Astrocyte of the spinal cord (primary cell): ENCODE data around the gene RTP1.

Experiments used
- DNase-seq: peaks from one replicate; pipeline ENCODE4 v3.0.0; 2011; ENCODE audit warnings: low read depth, low spot score
- H3K4me3 ChIP-seq: 2 replicates; pipeline ENCODE4 v1.5.1; 2011; ENCODE audit warnings: low read depth, mild to moderate bottlenecking, low read length, moderate library complexity
- in situ Hi-C: cut with HindIII; loops from 2 replicates; pipeline ENCODE4 v1.10.0; 2017; ENCODE audit warnings: low sequenced_read_pairs
- TF ChIP-seq, protein P1 (sequence below): IDR thresholded peaks from 2 replicates; pipeline ENCODE4 v1.5.1; 2012; ENCODE audit warnings: low read depth, mild to moderate bottlenecking, low read length, inconsistent platforms

The RTP1 gene

DNA sequence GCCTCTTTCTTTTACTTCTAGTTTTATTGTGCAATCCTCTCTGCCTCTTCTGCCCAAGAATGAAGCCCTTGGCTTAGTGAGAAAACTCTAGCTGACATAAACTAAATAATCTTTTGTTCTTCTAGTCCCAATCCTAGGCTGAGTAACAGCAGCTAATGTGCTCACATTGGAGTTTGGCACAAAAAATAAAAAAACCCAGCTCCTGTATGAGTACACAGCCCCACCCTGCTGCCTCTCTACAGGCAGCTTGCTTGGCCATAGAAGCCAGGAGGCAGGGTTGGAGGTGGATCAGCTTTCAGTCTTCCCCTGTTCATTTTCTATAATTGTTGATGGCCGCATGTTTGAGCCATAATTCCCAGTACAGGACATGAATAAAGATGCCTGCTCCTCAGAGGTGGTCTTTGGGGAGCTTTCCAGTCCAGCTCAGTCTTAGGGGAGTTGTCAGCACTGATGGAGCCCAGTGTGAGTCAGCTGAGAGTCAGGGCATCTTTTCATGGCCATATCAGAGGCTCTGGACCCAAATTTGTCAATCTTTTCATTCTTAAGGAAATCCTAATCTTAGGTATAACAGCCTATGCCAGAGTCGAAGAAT, 46.7 kb downstream of the RTP1 start:
- H3K4me3 ChIP-seq, result no peak overlapping the region
- TF ChIP-seq, protein P1, sequence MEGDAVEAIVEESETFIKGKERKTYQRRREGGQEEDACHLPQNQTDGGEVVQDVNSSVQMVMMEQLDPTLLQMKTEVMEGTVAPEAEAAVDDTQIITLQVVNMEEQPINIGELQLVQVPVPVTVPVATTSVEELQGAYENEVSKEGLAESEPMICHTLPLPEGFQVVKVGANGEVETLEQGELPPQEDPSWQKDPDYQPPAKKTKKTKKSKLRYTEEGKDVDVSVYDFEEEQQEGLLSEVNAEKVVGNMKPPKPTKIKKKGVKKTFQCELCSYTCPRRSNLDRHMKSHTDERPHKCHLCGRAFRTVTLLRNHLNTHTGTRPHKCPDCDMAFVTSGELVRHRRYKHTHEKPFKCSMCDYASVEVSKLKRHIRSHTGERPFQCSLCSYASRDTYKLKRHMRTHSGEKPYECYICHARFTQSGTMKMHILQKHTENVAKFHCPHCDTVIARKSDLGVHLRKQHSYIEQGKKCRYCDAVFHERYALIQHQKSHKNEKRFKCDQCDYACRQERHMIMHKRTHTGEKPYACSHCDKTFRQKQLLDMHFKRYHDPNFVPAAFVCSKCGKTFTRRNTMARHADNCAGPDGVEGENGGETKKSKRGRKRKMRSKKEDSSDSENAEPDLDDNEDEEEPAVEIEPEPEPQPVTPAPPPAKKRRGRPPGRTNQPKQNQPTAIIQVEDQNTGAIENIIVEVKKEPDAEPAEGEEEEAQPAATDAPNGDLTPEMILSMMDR, result no peak
- DNase-seq, result no peak
- in situ Hi-C loops, result no loop called here

DNA sequence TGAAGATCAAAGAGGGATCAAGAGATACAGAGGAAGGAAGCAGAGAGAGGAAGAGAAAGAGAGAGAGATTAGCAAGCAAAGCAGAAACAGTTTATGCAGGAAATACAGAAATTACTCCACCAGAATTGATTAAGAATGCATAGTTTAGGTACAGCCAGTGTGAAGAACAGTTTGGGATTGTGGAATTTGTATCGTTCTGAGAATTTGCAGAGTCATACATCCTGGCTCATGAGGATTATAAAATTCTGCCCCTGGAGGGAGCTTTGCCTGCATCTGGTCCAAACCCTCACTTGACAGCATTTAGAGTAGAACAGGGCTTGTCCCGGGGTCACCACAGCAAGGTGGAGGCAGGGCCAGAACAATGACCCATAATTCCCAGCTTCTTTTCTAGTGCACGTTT, 50.1 kb downstream of the RTP1 start:
- H3K4me3 ChIP-seq, result no peak overlapping the region
- TF ChIP-seq, protein P1, result no peak
- in situ Hi-C loops, result no loop called here

More for the DNA sequence above, 50.1 kb downstream of the RTP1 start:
- DNase-seq, result no peak
